ENCODE results near the gene CASP7.

CASP7 gene

DNA sequence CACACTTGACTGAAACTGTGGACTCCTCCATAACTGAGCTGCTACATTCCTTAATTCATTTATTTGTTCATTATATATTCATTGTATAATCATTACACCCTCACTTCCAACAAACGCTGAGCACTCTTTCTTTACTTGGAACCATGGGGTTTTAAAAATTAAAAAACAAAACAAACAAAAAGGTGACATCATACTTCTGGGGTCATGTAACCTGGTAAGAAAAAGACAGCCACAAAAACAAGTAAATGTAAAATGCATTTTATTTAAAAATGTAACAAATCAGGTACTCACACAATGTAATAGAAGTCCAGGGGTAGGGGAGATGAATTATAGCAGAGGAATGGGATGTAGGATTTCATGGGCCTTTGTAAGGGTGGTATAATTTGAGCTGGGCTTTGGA is 96.8 kb downstream of the CASP7 start:
- POLR2A ChIA-PET = no interaction called here
- CTCF ChIA-PET = no interaction called here

More for the DNA sequence above, 96.8 kb downstream of the CASP7 start:
- TF ChIP-seq, protein P1, sequence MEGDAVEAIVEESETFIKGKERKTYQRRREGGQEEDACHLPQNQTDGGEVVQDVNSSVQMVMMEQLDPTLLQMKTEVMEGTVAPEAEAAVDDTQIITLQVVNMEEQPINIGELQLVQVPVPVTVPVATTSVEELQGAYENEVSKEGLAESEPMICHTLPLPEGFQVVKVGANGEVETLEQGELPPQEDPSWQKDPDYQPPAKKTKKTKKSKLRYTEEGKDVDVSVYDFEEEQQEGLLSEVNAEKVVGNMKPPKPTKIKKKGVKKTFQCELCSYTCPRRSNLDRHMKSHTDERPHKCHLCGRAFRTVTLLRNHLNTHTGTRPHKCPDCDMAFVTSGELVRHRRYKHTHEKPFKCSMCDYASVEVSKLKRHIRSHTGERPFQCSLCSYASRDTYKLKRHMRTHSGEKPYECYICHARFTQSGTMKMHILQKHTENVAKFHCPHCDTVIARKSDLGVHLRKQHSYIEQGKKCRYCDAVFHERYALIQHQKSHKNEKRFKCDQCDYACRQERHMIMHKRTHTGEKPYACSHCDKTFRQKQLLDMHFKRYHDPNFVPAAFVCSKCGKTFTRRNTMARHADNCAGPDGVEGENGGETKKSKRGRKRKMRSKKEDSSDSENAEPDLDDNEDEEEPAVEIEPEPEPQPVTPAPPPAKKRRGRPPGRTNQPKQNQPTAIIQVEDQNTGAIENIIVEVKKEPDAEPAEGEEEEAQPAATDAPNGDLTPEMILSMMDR (IDR thresholded peaks at IDR 0.05; ENCODE audit: control extremely low read depth, extremely low read depth, low read depth, missing control alignments) = no peak
- DNase-seq (ENCODE audit: extremely low spot score) = no peak

Measured in GM10248 (cell line).